SK-N-SH (cell line): ENCODE measurements around the gene IQCK. TPM values are rescaled to one million over a fixed set of nuclear protein-coding genes. Genes with fewer than 3 reads are reported as not detected.

Experiments
- CTCF ChIA-PET: fragments of 300-600, 350-600 bp; formaldehyde crosslinking; extraction: SDS; loops from one replicate; lab custom pipeline; 2021; lab: Yijun Ruan, JAX
- POLR2A ChIA-PET: fragments of 350-600 bp; sonication (Branson Sonifier 250); formaldehyde crosslinking; extraction: SDS; loops from one replicate; lab custom pipeline; 2020; ENCODE audit warnings: antibody characterized with exemption, inconsistent platforms; lab: Yijun Ruan, JAX
- DNase-seq: peaks from one replicate; pipeline ENCODE4 v3.0.0; 2012
- H2AFZ ChIP-seq: fragments of 200-600 bp; sonication (generic); 2 replicates; pipeline ENCODE4 v1.8.1; 2016; ENCODE audit warnings: antibody characterized with exemption, mild to moderate bottlenecking, low read depth
- H3F3A ChIP-seq: fragments of 200-600 bp; sonication (generic); replicated peaks from 2 replicates; pipeline ENCODE3; 2016; ENCODE audit warnings: antibody characterized with exemption, mild to moderate bottlenecking; ENCODE audit not compliant: insufficient read depth
- H3K27ac ChIP-seq, 2 experiments: fragments of 200-500 bp in 1 of 2; fragments of 200-600 bp in 1 of 2; sonication (Bioruptor generic) in 1 of 2; sonication (generic), shearing (Covaris generic) in 1 of 2; 2 replicates each; pipeline versions ENCODE4 v1.5.1 to v1.6.1; 2014 to 2016; ENCODE audit warnings: low read depth in 2 of 2, inconsistent platforms in 1 of 2, low read length in 1 of 2, mild to moderate bottlenecking in 1 of 2, mixed read lengths in 1 of 2
- H3K27me3 ChIP-seq: fragments of 200-600 bp; sonication (generic), shearing (Covaris generic); 2 replicates; pipeline ENCODE4 v1.6.1; 2016; ENCODE audit warnings: mixed run types; ENCODE audit not compliant: insufficient read depth
- H3K36me3 ChIP-seq, 2 experiments: fragments of 200-500 bp in 1 of 2; fragments of 200-600 bp in 1 of 2; sonication (Bioruptor generic) in 1 of 2; sonication (generic) in 1 of 2; replicated peaks in 1 of 2; 2 replicates each; pipeline versions ENCODE3 to v1.5.1; 2014 to 2016; ENCODE audit warnings: low read length in 1 of 2, mild to moderate bottlenecking in 1 of 2; ENCODE audit not compliant: insufficient read depth in 2 of 2, control insufficient read depth in 1 of 2
- H3K4me1 ChIP-seq, 2 experiments: fragments of 200-500 bp in 1 of 2; fragments of 200-600 bp in 1 of 2; sonication (Bioruptor generic) in 1 of 2; sonication (generic), shearing (Covaris generic) in 1 of 2; 2 replicates each; pipeline versions ENCODE4 v1.5.1 to v1.6.1; 2014 to 2016; ENCODE audit warnings: low read depth in 1 of 2, low read length in 1 of 2, mixed run types in 1 of 2; ENCODE audit not compliant: insufficient read depth in 2 of 2, control insufficient read depth in 1 of 2
- H3K4me2 ChIP-seq: fragments of 200-600 bp; sonication (generic), shearing (Covaris generic); 2 replicates; pipeline ENCODE4 v1.6.1; 2017; ENCODE audit warnings: mixed run types
- H3K4me3 ChIP-seq, 2 experiments: fragments of 200-500 bp in 1 of 2; fragments of 200-600 bp in 1 of 2; sonication (Bioruptor generic) in 1 of 2; sonication (generic), shearing (Covaris generic) in 1 of 2; 2 replicates each; pipeline versions ENCODE4 v1.5.1 to v1.8.1; 2014 to 2016; ENCODE audit warnings: low read depth in 2 of 2, inconsistent platforms in 1 of 2, low read length in 1 of 2, mild to moderate bottlenecking in 1 of 2, mixed read lengths in 1 of 2, moderate library complexity in 1 of 2
- H3K79me2 ChIP-seq: fragments of 200-600 bp; sonication (generic); 2 replicates; pipeline ENCODE4 v1.8.1; 2017; ENCODE audit warnings: mild to moderate bottlenecking; ENCODE audit not compliant: insufficient read depth
- H3K9ac ChIP-seq: fragments of 200-600 bp; sonication (generic); 2 replicates; pipeline ENCODE4 v1.6.1; 2017; ENCODE audit warnings: mixed run types
- H3K9me2 ChIP-seq: fragments of 200-600 bp; sonication (generic); 2 replicates; pipeline ENCODE4 v1.6.1; 2017; ENCODE audit warnings: mixed run types
- H3K9me3 ChIP-seq: fragments of 200-600 bp; sonication (generic); 2 replicates; pipeline ENCODE4 v1.6.1; 2017; ENCODE audit warnings: mixed run types, mild to moderate bottlenecking, moderate library complexity
- H4K20me1 ChIP-seq: fragments of 200-600 bp; sonication (generic); 2 replicates; pipeline ENCODE4 v1.6.1; 2017; ENCODE audit warnings: mild to moderate bottlenecking, mixed run types; ENCODE audit not compliant: insufficient read depth
- FOXJ3 ChIP-seq: sonication (generic); formaldehyde crosslinking; IDR thresholded peaks from 2 replicates; pipeline ENCODE4 v1.5.1; 2020; ENCODE audit warnings: mild to moderate bottlenecking, missing genetic modification reagents
- FOXM1 ChIP-seq: IDR thresholded peaks from 2 replicates; pipeline ENCODE4 v1.4.0; 2012; ENCODE audit warnings: low read depth, mild to moderate bottlenecking
- GATA2 ChIP-seq: sonication (generic); formaldehyde crosslinking; IDR thresholded peaks from 2 replicates; pipeline ENCODE4 v1.5.0; 2020; ENCODE audit warnings: mild to moderate bottlenecking, missing genetic modification reagents
- MXI1 ChIP-seq: IDR thresholded peaks from 2 replicates; pipeline ENCODE4 v1.6.1; 2012; ENCODE audit warnings: mild to moderate bottlenecking, low read depth, low read length, improper control_type of control experiment
- NRF1 ChIP-seq: IDR thresholded peaks from 2 replicates; pipeline ENCODE4 v1.6.1; 2012; ENCODE audit warnings: low read depth, mild to moderate bottlenecking, low read length
- RAD21 ChIP-seq: IDR thresholded peaks from 2 replicates; pipeline ENCODE4 v1.6.1; 2012; ENCODE audit warnings: mild to moderate bottlenecking, low read length
- RFX5 ChIP-seq: IDR thresholded peaks from 2 replicates; pipeline ENCODE4 v1.6.1; 2012; ENCODE audit warnings: mild to moderate bottlenecking, improper control_type of control experiment, low read length
- RXRA ChIP-seq: IDR thresholded peaks from 2 replicates; pipeline ENCODE4 v1.4.0; 2012; ENCODE audit warnings: low read depth, mild to moderate bottlenecking, borderline replicate concordance
- SIN3A ChIP-seq: IDR thresholded peaks from 2 replicates; pipeline ENCODE4 v1.6.1; 2012; ENCODE audit warnings: low read depth, mild to moderate bottlenecking, low read length, moderate library complexity, borderline replicate concordance
- TAF1 ChIP-seq: IDR thresholded peaks from 2 replicates; pipeline ENCODE4 v1.6.1; 2012; ENCODE audit warnings: low read depth, mild to moderate bottlenecking, low read length, moderate library complexity, borderline replicate concordance
- WGBS: methylation state at CpG from one replicate; pipeline ENCODE4 v1.1.6; 2017; ENCODE audit warnings: low lambda C conversion rate; 5-methylcytosine and 5-hydroxymethylcytosine counted together
- polyA plus RNA-seq, 3 experiments: library from polyadenylated mRNA; depleted of rRNA; stranded (reverse); fragments of >200 nt; gene quantifications; 2 replicates each; pipeline ENCODE4 v1.2.3, GENCODE V29; 2012
- TF ChIP-seq, protein P1 (sequence below): fragments of 150-350 bp; IDR thresholded peaks from 2 replicates; pipeline ENCODE4 v1.6.1; 2017; ENCODE audit warnings: antibody characterized with exemption, low read length, low read depth, borderline replicate concordance
- TF ChIP-seq, protein P2 (sequence below): IDR thresholded peaks from 2 replicates; pipeline ENCODE4 v1.4.0; 2012; ENCODE audit warnings: low read depth, borderline replicate concordance
- TF ChIP-seq, protein P3 (sequence below): IDR thresholded peaks from 2 replicates; pipeline ENCODE4 v1.4.0; 2012; ENCODE audit warnings: low read depth, borderline replicate concordance

Gene IQCK
- polyA plus RNA-seq, 1 of the 3 experiments (the other 2 are of a cell fraction), result 7.3 TPM

DNA sequence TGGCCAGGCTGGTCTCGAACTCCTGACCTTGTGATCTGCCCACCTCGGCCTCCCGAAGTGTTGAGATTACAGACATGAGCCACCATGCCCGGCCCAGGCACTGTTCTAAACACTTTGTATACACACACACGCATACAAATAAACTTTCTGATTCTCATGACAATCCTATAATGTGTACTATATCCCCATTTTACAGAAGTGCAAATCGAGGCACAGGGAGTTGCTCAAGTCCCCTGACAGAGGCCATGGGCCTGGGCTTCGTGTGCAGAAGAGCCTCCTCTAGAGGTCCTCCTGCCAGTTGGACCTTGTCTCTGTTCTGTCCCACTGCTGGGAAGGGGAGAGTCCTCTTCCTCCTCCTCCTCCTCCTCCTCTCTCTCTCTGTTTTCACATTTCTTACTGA is 176.5 kb downstream of the IQCK start (continued):
- no peak for TF ChIP-seq SIN3A
- TF ChIP-seq, all 33 proteins: peak for 0

DNA sequence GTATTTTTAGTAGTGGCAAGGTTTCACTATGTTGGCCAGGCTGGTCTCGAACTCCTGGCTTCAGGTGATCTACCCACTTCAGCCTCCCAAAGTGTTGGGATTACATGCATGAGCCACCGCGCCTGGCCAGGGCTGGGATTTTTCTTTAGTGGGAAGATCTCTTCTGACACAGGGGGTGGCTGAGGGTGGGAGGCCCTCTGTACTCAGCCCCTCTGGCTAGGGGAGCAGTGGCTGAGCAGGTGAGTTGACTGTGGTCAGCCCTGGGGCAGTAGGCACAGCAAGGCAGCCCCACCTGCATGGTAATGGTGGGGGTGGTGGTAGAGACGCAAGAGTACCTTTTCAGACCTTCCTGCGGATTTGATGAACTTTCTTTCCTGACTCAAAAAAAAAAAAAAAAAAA is 178.9 kb downstream of the IQCK start:
- no peak overlapping the region for H3K9ac ChIP-seq
- no peaks in the 10 kb centered on the region for H4K20me1 ChIP-seq
- CTCF ChIA-PET, result interaction anchor here (2.5 to 17.2 kb wide), 4 partner anchors 11 to 488 kb away, joined by 12 to 473 read pairs (median 98); no protein-coding TSS in a partner anchor
- no peaks in the 10 kb centered on the region for H3F3A ChIP-seq
- H2AFZ ChIP-seq, result no peak overlapping the region
- no peak for DNase-seq
- no peak overlapping the region for H3K4me2 ChIP-seq
- POLR2A ChIA-PET, result no interaction called here
- no peaks in the 10 kb centered on the region for H3K79me2 ChIP-seq
- TF ChIP-seq, protein P1, sequence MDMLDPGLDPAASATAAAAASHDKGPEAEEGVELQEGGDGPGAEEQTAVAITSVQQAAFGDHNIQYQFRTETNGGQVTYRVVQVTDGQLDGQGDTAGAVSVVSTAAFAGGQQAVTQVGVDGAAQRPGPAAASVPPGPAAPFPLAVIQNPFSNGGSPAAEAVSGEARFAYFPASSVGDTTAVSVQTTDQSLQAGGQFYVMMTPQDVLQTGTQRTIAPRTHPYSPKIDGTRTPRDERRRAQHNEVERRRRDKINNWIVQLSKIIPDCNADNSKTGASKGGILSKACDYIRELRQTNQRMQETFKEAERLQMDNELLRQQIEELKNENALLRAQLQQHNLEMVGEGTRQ, result no peak
- TF ChIP-seq NRF1 (no peak), TAF1 (no peak), GATA2 (CRISPR knock-in tag) (no peak), RFX5 (no peak), MXI1 (no peak), RAD21 (no peak), RXRA (no peak), FOXM1 (no peak), SIN3A (no peak), FOXJ3 (CRISPR knock-in tag) (no peak)
- TF ChIP-seq, protein P2, sequence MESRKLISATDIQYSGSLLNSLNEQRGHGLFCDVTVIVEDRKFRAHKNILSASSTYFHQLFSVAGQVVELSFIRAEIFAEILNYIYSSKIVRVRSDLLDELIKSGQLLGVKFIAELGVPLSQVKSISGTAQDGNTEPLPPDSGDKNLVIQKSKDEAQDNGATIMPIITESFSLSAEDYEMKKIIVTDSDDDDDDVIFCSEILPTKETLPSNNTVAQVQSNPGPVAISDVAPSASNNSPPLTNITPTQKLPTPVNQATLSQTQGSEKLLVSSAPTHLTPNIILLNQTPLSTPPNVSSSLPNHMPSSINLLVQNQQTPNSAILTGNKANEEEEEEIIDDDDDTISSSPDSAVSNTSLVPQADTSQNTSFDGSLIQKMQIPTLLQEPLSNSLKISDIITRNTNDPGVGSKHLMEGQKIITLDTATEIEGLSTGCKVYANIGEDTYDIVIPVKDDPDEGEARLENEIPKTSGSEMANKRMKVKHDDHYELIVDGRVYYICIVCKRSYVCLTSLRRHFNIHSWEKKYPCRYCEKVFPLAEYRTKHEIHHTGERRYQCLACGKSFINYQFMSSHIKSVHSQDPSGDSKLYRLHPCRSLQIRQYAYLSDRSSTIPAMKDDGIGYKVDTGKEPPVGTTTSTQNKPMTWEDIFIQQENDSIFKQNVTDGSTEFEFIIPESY, result no peak
- TF ChIP-seq, protein P3, sequence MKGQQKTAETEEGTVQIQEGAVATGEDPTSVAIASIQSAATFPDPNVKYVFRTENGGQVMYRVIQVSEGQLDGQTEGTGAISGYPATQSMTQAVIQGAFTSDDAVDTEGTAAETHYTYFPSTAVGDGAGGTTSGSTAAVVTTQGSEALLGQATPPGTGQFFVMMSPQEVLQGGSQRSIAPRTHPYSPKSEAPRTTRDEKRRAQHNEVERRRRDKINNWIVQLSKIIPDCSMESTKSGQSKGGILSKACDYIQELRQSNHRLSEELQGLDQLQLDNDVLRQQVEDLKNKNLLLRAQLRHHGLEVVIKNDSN, result no peak
- no peak overlapping the region for H3K27ac ChIP-seq
- no peaks in the 10 kb centered on the region; a peak in 1 of 4 replicates for H3K4me1 ChIP-seq
- no peaks in the 10 kb centered on the region for H3K36me3 ChIP-seq
- WGBS, result 94% methylated on average over 4 of the region's 5 CpGs
- H3K4me3 ChIP-seq, result no peak overlapping the region
- no peaks in the 10 kb centered on the region for H3K9me2 ChIP-seq
- H3K9me3 ChIP-seq, result no peaks in the 10 kb centered on the region
- no peaks in the 10 kb centered on the region for H3K27me3 ChIP-seq
